ENCODE measurements around the gene LRPAP1.
"Not testable (repeated sequence)": the region's sequence is repeated elsewhere in the genome, so short reads cannot be mapped to it uniquely, and the experiment has no call there.

LRPAP1 gene

GRCh38 chr4:3512279-3512678 lies 19.9 kb downstream of the LRPAP1 start:
- no peak overlapping the region for H3K4me3 ChIP-seq (ENCODE audit: low read depth, low read length)
- DNase-seq (ENCODE audit: low read depth), result no peak
- TF ChIP-seq CTCF (IDR thresholded peaks at IDR 0.05; ENCODE audit: low read depth, low read length, missing control alignments), result no peak
- in situ Hi-C loops (cut with HindIII; ENCODE audit: low sequenced_read_pairs), result no loop called here

- in situ Hi-C loops (cut with HindIII; ENCODE audit: low sequenced_read_pairs); DNase-seq (ENCODE audit: low read depth); H3K4me3 ChIP-seq (ENCODE audit: low read depth, low read length): not testable (repeated sequence)
Measured at GRCh38 chr4:3511601-3512000, 20.6 kb downstream of the LRPAP1 start.

GRCh38 chr4:3511187-3511586 lies 21.0 kb downstream of the LRPAP1 start:
- H3K4me3 ChIP-seq (ENCODE audit: low read depth, low read length), result no peak overlapping the region
- in situ Hi-C loops (cut with HindIII; ENCODE audit: low sequenced_read_pairs), result no loop called here
- no peak for TF ChIP-seq CTCF (IDR thresholded peaks at IDR 0.05; ENCODE audit: low read depth, low read length, missing control alignments)
- no peak for DNase-seq (ENCODE audit: low read depth)

- H3K4me3 ChIP-seq (ENCODE audit: low read depth, low read length), result no peak overlapping the region
- TF ChIP-seq CTCF (IDR thresholded peaks at IDR 0.05; ENCODE audit: low read depth, low read length, missing control alignments), result no peak
- in situ Hi-C loops (cut with HindIII; ENCODE audit: low sequenced_read_pairs), result no loop called here
- DNase-seq (ENCODE audit: low read depth), result no peak
Measured at GRCh38 chr4:3510481-3510880, 21.7 kb downstream of the LRPAP1 start.

GRCh38 chr4:3508542-3508941 lies 23.7 kb downstream of the LRPAP1 start:
- DNase-seq (ENCODE audit: low read depth), result no peak
- TF ChIP-seq CTCF (IDR thresholded peaks at IDR 0.05; ENCODE audit: low read depth, low read length, missing control alignments), result no peak
- no peak overlapping the region for H3K4me3 ChIP-seq (ENCODE audit: low read depth, low read length)
- in situ Hi-C loops (cut with HindIII; ENCODE audit: low sequenced_read_pairs), result no loop called here

- no peak overlapping the region for H3K4me3 ChIP-seq (ENCODE audit: low read depth, low read length)
- DNase-seq (ENCODE audit: low read depth), result no peak
- TF ChIP-seq CTCF (IDR thresholded peaks at IDR 0.05; ENCODE audit: low read depth, low read length, missing control alignments), result no peak
- in situ Hi-C loops (cut with HindIII; ENCODE audit: low sequenced_read_pairs), result no loop called here
Measured at GRCh38 chr4:3505231-3505630, 27.0 kb downstream of the LRPAP1 start.

GRCh38 chr4:3502941-3503936 lies 29.0 kb downstream of the LRPAP1 start:
- no peak overlapping the region for H3K4me3 ChIP-seq (ENCODE audit: low read depth, low read length)
- in situ Hi-C loops (cut with HindIII; ENCODE audit: low sequenced_read_pairs), result no loop called here
- no peak for DNase-seq (ENCODE audit: low read depth)
- no peak for TF ChIP-seq CTCF (IDR thresholded peaks at IDR 0.05; ENCODE audit: low read depth, low read length, missing control alignments)

Data from astrocyte of the cerebellum (primary cell).